ENCODE measurements around the gene MCF2L2. TPM values are rescaled to one million over a fixed set of nuclear protein-coding genes. Genes with fewer than 3 reads are reported as not detected.

Gene MCF2L2
- total RNA-seq, 1 experiment from 2014 or later = 3.9 TPM

DNA sequence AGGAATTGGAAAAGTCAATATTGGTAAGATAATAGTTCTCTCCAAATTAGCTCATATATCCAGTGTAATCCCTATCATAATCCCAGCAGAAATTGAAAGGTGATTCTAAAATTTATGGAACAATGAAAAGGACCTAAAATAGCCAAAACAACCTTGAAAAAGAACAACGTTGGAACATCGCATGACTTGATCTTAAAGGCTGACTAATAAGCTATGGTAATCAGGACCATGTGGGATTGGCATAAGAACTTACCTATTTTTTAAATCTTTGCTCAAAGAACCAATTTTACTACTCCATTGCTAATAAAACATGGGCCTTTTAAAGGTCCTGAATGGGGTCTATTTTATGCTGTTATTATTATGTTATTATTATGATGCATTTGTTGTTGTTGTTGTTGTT, 134.5 kb downstream of the MCF2L2 start:
- no peak for DNase-seq
- H3K9me3 Mint-ChIP-seq (ENCODE audit: unreplicated experiment) = no peaks in the 10 kb centered on the region
- BruUV-seq (replicated peaks) = no TSS peak
- H3K27ac Mint-ChIP-seq (ENCODE audit: unreplicated experiment) = no peak overlapping the region
- ChIA-PET POLR2A (no interaction called here), CTCF (no interaction called here)
- H3K36me3 Mint-ChIP-seq (ENCODE audit: insufficient read depth, unreplicated experiment) = peaks cover 12% of the 10 kb centered on the region
- no peak overlapping the region for H3K4me3 Mint-ChIP-seq (ENCODE audit: unreplicated experiment)
- Histone ChIP-seq H3K27me3 (replicated peaks; ENCODE audit: control insufficient read depth, insufficient read depth, low read length) (no peaks in the 10 kb centered on the region), H3K4me3 (ENCODE audit: low read depth, low read length) (no peak overlapping the region), H3K4me1 (peaks cover 10% of the 10 kb centered on the region), H3K9me3 (no peaks in the 10 kb centered on the region), H3K36me3 (ENCODE audit: control insufficient read depth, insufficient read depth, low read length) (no peaks in the 10 kb centered on the region; the same call in 1 of the 2 replicates)
- H3K4me1 Mint-ChIP-seq (ENCODE audit: low read depth, unreplicated experiment) = peaks cover 12% of the 10 kb centered on the region
- intact Hi-C loops (cut with micrococcal nuclease; ENCODE audit: unreplicated experiment) = no loop called here
- no peaks in the 10 kb centered on the region for H3K27me3 Mint-ChIP-seq (ENCODE audit: insufficient read depth, unreplicated experiment)
- TF ChIP-seq, protein P1, sequence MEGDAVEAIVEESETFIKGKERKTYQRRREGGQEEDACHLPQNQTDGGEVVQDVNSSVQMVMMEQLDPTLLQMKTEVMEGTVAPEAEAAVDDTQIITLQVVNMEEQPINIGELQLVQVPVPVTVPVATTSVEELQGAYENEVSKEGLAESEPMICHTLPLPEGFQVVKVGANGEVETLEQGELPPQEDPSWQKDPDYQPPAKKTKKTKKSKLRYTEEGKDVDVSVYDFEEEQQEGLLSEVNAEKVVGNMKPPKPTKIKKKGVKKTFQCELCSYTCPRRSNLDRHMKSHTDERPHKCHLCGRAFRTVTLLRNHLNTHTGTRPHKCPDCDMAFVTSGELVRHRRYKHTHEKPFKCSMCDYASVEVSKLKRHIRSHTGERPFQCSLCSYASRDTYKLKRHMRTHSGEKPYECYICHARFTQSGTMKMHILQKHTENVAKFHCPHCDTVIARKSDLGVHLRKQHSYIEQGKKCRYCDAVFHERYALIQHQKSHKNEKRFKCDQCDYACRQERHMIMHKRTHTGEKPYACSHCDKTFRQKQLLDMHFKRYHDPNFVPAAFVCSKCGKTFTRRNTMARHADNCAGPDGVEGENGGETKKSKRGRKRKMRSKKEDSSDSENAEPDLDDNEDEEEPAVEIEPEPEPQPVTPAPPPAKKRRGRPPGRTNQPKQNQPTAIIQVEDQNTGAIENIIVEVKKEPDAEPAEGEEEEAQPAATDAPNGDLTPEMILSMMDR (IDR thresholded peaks at IDR 0.05; ENCODE audit: insufficient read depth in 1 of 2, low read depth in 1 of 2, low read length in 1 of 2, severe bottlenecking in 1 of 2, unreplicated experiment in 1 of 2) = no peak

GRCh38 chr3:183291497-183292031, 136.9 kb downstream of the MCF2L2 start:
- Mint-ChIP-seq H3K4me1 (ENCODE audit: low read depth, unreplicated experiment) (peaks cover 6% of the 10 kb centered on the region), H3K27ac (ENCODE audit: unreplicated experiment) (no peak overlapping the region), H3K4me3 (ENCODE audit: unreplicated experiment) (no peak overlapping the region), H3K9me3 (ENCODE audit: unreplicated experiment) (no peaks in the 10 kb centered on the region), H3K27me3 (ENCODE audit: insufficient read depth, unreplicated experiment) (no peaks in the 10 kb centered on the region), H3K36me3 (ENCODE audit: insufficient read depth, unreplicated experiment) (peaks cover 7% of the 10 kb centered on the region)
- no TSS peak for BruUV-seq (replicated peaks)
- peak in 1 of 2 experiments; percentile 38 for DNase-seq
- POLR2A ChIA-PET = no interaction called here
- no peaks in the 10 kb centered on the region; the same call in 1 of the 2 replicates for H3K36me3 ChIP-seq (ENCODE audit: control insufficient read depth, insufficient read depth, low read length)
- intact Hi-C loops (cut with micrococcal nuclease; ENCODE audit: unreplicated experiment) = loop anchor here (2.0 kb wide), 1 partner anchor 15 kb away; no protein-coding TSS in a partner anchor
- peaks cover 10% of the 10 kb centered on the region for H3K4me1 ChIP-seq
- no peaks in the 10 kb centered on the region for H3K27me3 ChIP-seq (replicated peaks; ENCODE audit: control insufficient read depth, insufficient read depth, low read length)
- H3K9me3 ChIP-seq = no peaks in the 10 kb centered on the region
- no peak overlapping the region for H3K4me3 ChIP-seq (ENCODE audit: low read depth, low read length)
- TF ChIP-seq, protein P1 (IDR thresholded peaks at IDR 0.05; ENCODE audit: insufficient read depth in 1 of 2, low read depth in 1 of 2, low read length in 1 of 2, severe bottlenecking in 1 of 2, unreplicated experiment in 1 of 2) = no peak
- CTCF ChIA-PET = interaction anchor here (0.5 to 1.2 kb wide), 4 partner anchors 10 to 107 kb away, joined by 3 to 8 read pairs (median 4); no protein-coding TSS in a partner anchor

GRCh38 chr3:183290216-183290615, 138.2 kb downstream of the MCF2L2 start:
- intact Hi-C loops (cut with micrococcal nuclease; ENCODE audit: unreplicated experiment) = loop anchor here (2.0 kb wide), 1 partner anchor 17 kb away; no protein-coding TSS in a partner anchor
- Mint-ChIP-seq H3K9me3 (ENCODE audit: unreplicated experiment) (no peaks in the 10 kb centered on the region), H3K27me3 (ENCODE audit: insufficient read depth, unreplicated experiment) (no peaks in the 10 kb centered on the region), H3K27ac (ENCODE audit: unreplicated experiment) (no peak overlapping the region), H3K36me3 (ENCODE audit: insufficient read depth, unreplicated experiment) (peaks cover 7% of the 10 kb centered on the region), H3K4me3 (ENCODE audit: unreplicated experiment) (no peak overlapping the region), H3K4me1 (ENCODE audit: low read depth, unreplicated experiment) (peaks cover 6% of the 10 kb centered on the region)
- Histone ChIP-seq H3K4me3 (ENCODE audit: low read depth, low read length) (no peak overlapping the region), H3K4me1 (peaks cover 11% of the 10 kb centered on the region), H3K36me3 (ENCODE audit: control insufficient read depth, insufficient read depth, low read length) (no peaks in the 10 kb centered on the region; the same call in 1 of the 2 replicates), H3K9me3 (no peaks in the 10 kb centered on the region), H3K27me3 (replicated peaks; ENCODE audit: control insufficient read depth, insufficient read depth, low read length) (no peaks in the 10 kb centered on the region)
- POLR2A ChIA-PET = no interaction called here
- CTCF ChIA-PET = interaction anchor here (0.6 kb wide), 1 partner anchor 37 kb away, joined by 3 read pairs; no protein-coding TSS in a partner anchor
- BruUV-seq (replicated peaks) = no TSS peak
- TF ChIP-seq, protein P1 (IDR thresholded peaks at IDR 0.05; ENCODE audit: insufficient read depth in 1 of 2, low read depth in 1 of 2, low read length in 1 of 2, severe bottlenecking in 1 of 2, unreplicated experiment in 1 of 2) = no peak
- DNase-seq = no peak

All from Caco-2 (cell line).